ENCODE results near the gene BTAF1. TPM values are rescaled to one million over a fixed set of nuclear protein-coding genes. Genes with fewer than 3 reads are reported as not detected.
"Not testable (repeated sequence)": the region's sequence is repeated elsewhere in the genome, so short reads cannot be mapped to it uniquely, and the experiment has no call there.

Gene BTAF1
- total and polyA plus RNA-seq, 2 experiments from 2014 or later: 30.4 to 55.7 TPM

GRCh38 chr10:92024700-92025099 is 101.1 kb downstream of the BTAF1 start (continued):
- no peak for TF ChIP-seq ZNF462 (CRISPR knock-in tag; IDR thresholded peaks at IDR 0.05)
- no peak for TF ChIP-seq ZNF114 (CRISPR knock-in tag; IDR thresholded peaks at IDR 0.05)
- TF ChIP-seq STAT1 (IDR thresholded peaks at IDR 0.05; ENCODE audit: unreplicated experiment): no peak
- no peak for TF ChIP-seq CTCF (conservative IDR thresholded peaks at IDR 0.05; ENCODE audit: low read depth in 2 of 2)
- no peak for TF ChIP-seq NANOG (IDR thresholded peaks at IDR 0.05; ENCODE audit: borderline replicate concordance)
- no peak for TF ChIP-seq REST (IDR thresholded peaks at IDR 0.05; ENCODE audit: unreplicated experiment)
- no peak for TF ChIP-seq ZNF331 (CRISPR knock-in tag; IDR thresholded peaks at IDR 0.05; ENCODE audit: low read depth)
- no peak for TF ChIP-seq POLR2AphosphoS5 (IDR thresholded peaks at IDR 0.05; ENCODE audit: low read depth)

- H3F3A ChIP-seq (replicated peaks; ENCODE audit: low read depth); H3K27ac Mint-ChIP-seq; H3K27me3 Mint-ChIP-seq (ENCODE audit: insufficient read depth, low read depth, poor library complexity); H3K4me1 Mint-ChIP-seq; H3K27ac ChIP-seq (ENCODE audit: low read depth); DNase-seq (ENCODE audit: low spot score); H3K4me1 ChIP-seq (ENCODE audit: insufficient read depth); H3K4me3 ChIP-seq; H3K9me3 Mint-ChIP-seq; H3K27me3 ChIP-seq (ENCODE audit: insufficient read depth); H2AFZ ChIP-seq; H3K4me3 Mint-ChIP-seq; H3K4me2 ChIP-seq; H3K9me2 ChIP-seq (ENCODE audit: insufficient read depth); ATAC-seq; H3K79me2 ChIP-seq (replicated peaks; ENCODE audit: insufficient read depth): not testable (repeated sequence)
- Histone ChIP-seq H3K36me3 (ENCODE audit: insufficient read depth) (peaks cover 12% of the 10 kb centered on the region), H4K20me1 (replicated peaks; ENCODE audit: insufficient read depth) (0 out of 2 replicates have a peak, but pooled peaks cover 10% of the 10 kb centered on the region)
- H3K36me3 Mint-ChIP-seq (ENCODE audit: low read depth): peaks cover 50% of the 10 kb centered on the region
These were observed 101.8 kb downstream of the BTAF1 start for GRCh38 chr10:92025340-92025739.

Data from GM23338 (cell line).